ENCODE results near the gene ZNF853. TPM values are rescaled to one million over a fixed set of nuclear protein-coding genes. Genes with fewer than 3 reads are reported as not detected.
A peak's percentile ranks its signal among the peaks of the same experiment; 100 is the strongest.

The ZNF853 gene
- total and polyA plus RNA-seq, 10 of the 15 experiments (the other 5 are each of a cell fraction or from before 2014, with no cell fraction given): 0.04 to 0.26 (median 0.05) TPM; not detected in 4

DNA sequence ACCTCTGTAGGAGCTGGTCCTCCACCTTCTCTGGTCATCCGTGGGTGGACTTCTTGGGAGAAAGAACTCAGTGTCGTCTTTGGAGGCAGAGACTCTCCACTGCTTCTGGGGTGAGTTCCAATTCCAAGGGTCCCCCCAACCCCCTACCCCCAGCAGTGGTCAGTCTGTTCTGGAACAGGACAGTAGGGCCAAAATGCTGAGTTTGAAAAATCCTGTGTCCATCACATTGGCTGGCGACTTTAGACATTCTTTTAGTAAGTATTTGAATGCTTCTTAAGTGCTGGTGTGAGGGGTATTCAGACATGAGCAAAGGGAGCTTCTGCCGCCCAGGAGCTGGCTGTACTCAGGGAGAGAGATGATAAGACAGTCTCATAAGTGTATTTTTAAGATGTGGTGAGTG lies 23.6 kb downstream of the ZNF853 start:
- no peak overlapping the region; the same call in 1 of the 2 replicates for H3K9ac ChIP-seq (ENCODE audit: control insufficient read depth, insufficient read depth, low read length)
- no peaks in the 10 kb centered on the region; the same call in 1 of the 2 replicates for H4K20me1 ChIP-seq (ENCODE audit: control insufficient read depth, insufficient read depth)
- RAD21 ChIA-PET (ENCODE audit: unreplicated experiment): no interaction called here
- H3K4me2 ChIP-seq (ENCODE audit: control insufficient read depth, insufficient read depth): no peak overlapping the region; the same call in 1 of the 2 replicates
- BruUV-seq (replicated peaks): no TSS peak
- SMC1A ChIA-PET (ENCODE audit: uncharacterized antibody, unreplicated experiment): no interaction called here
- H3K79me2 ChIP-seq (ENCODE audit: control insufficient read depth, insufficient read depth, low read length): peaks cover 22% of the 10 kb centered on the region
- TF ChIP-seq TARDBP (IDR thresholded peaks at IDR 0.05; ENCODE audit: borderline replicate concordance) (no peak), NR2C1 (IDR thresholded peaks at IDR 0.05) (no peak), EED (IDR thresholded peaks at IDR 0.05; ENCODE audit: low read depth) (no peak), CREM (IDR thresholded peaks at IDR 0.05; ENCODE audit: low read depth) (no peak)
- no peak overlapping the region for H2AFZ ChIP-seq (ENCODE audit: control insufficient read depth, low read depth, low read length)
- in situ Hi-C loops (cut with MboI) (no loop called here), intact Hi-C loops (cut with micrococcal nuclease; ENCODE audit: unreplicated experiment) (loop anchor here (5.0 kb wide), 1 partner anchor 62 kb away; the partner anchor contains the start of gene ZDHHC4)
- POLR2A ChIA-PET: no interaction called here
- FAIRE-seq (no peak), ATAC-seq (no peak), DNase-seq (ENCODE audit: low read depth, low spot score) (no peak)
- H3K27me3 ChIP-seq (replicated peaks in 1 of 2; ENCODE audit: control insufficient read depth in 2 of 2, insufficient read depth in 2 of 2, low read length in 1 of 2): no peaks in the 10 kb centered on the region
- no peaks in the 10 kb centered on the region; the same call in 2 of the 3 replicates for H3K9me3 ChIP-seq (replicated peaks; ENCODE audit: control insufficient read depth, insufficient read depth, low read length)
- no peak overlapping the region for H3K27ac ChIP-seq (ENCODE audit: control insufficient read depth, insufficient read depth)
- 81% methylated on average over 4 of the region's 4 CpGs for WGBS (ENCODE audit: insufficient coverage, insufficient replicate concordance, low lambda C conversion rate, missing lambda C conversion rate)
- H3K4me1 ChIP-seq (ENCODE audit: control insufficient read depth, insufficient read depth, low read length): peaks cover 9% of the 10 kb centered on the region; the same call in 1 of the 2 replicates
- H3K36me3 ChIP-seq (ENCODE audit: control insufficient read depth in 2 of 2, insufficient read depth in 2 of 2, low read length in 1 of 2): peaks cover 0 to 17% of the 10 kb centered on the region in 2 experiments; a peak in 3 of 4 replicates
- CTCF ChIA-PET: interaction anchor here (1.5 kb wide), 1 partner anchor 20 kb away, joined by 3 read pairs; no protein-coding TSS in a partner anchor
- peak overlapping the region; percentile 73; the same call in 1 of the 2 replicates for H3K4me3 ChIP-seq

DNA sequence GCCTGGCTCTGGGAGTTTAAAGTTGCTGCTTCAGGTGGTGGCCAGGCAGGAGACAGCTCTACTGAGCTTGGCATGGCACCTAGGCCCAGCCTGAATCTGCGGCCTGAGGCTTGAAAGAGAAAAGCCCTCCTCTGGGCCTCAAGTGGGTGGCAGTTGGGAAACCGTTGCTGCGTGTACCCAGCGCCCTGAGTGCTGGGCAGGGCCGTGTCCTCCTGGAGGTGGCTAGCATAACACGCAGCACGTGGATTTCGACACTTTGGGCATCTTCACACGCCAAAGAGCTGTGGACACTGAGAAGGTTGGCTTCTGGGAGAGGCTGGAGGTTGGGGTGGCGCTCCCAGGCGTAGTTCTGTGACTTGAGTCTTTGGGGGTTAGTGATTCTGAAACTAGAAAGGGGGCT lies 24.2 kb downstream of the ZNF853 start:
- Histone ChIP-seq H4K20me1 (ENCODE audit: control insufficient read depth, insufficient read depth) (no peaks in the 10 kb centered on the region; the same call in 1 of the 2 replicates), H3K9me3 (replicated peaks; ENCODE audit: control insufficient read depth, insufficient read depth, low read length) (no peaks in the 10 kb centered on the region; the same call in 2 of the 3 replicates), H3K9ac (ENCODE audit: control insufficient read depth, insufficient read depth, low read length) (no peak overlapping the region), H3K27ac (ENCODE audit: control insufficient read depth, insufficient read depth) (no peak overlapping the region), H3K4me2 (ENCODE audit: control insufficient read depth, insufficient read depth) (peak overlapping the region; percentile 25; the same call in 1 of the 2 replicates), H2AFZ (ENCODE audit: control insufficient read depth, low read depth, low read length) (no peak overlapping the region), H3K27me3 (replicated peaks in 1 of 2; ENCODE audit: control insufficient read depth in 2 of 2, insufficient read depth in 2 of 2, low read length in 1 of 2) (no peaks in the 10 kb centered on the region), H3K4me3 (peak overlapping the region; percentile 73; the same call in 1 of the 2 replicates), H3K79me2 (ENCODE audit: control insufficient read depth, insufficient read depth, low read length) (peaks cover 22% of the 10 kb centered on the region), H3K4me1 (ENCODE audit: control insufficient read depth, insufficient read depth, low read length) (peaks cover 9% of the 10 kb centered on the region; the same call in 1 of the 2 replicates), H3K36me3 (ENCODE audit: control insufficient read depth in 2 of 2, insufficient read depth in 2 of 2, low read length in 1 of 2) (peaks cover 2 to 22% of the 10 kb centered on the region in 2 experiments; a peak in 3 of 4 replicates)
- FAIRE-seq: no peak
- ChIA-PET CTCF (interaction anchor here (1.5 kb wide), 1 partner anchor 19 kb away, joined by 3 read pairs; no protein-coding TSS in a partner anchor), POLR2A (no interaction called here), RAD21 (ENCODE audit: unreplicated experiment) (no interaction called here), SMC1A (ENCODE audit: uncharacterized antibody, unreplicated experiment) (no interaction called here)
- in situ Hi-C loops (cut with MboI): no loop called here
- intact Hi-C loops (cut with micrococcal nuclease; ENCODE audit: unreplicated experiment): loop anchor here (5.0 kb wide), 1 partner anchor 62 kb away; the partner anchor contains the start of gene ZDHHC4
- TF ChIP-seq CREB1 (IDR thresholded peaks at IDR 0.05; ENCODE audit: low read depth) (no peak), SRF (IDR thresholded peaks at IDR 0.05; ENCODE audit: low read depth in 2 of 2, low read length in 2 of 2) (no peak), ZNF274 (IDR thresholded peaks at IDR 0.05; ENCODE audit: insufficient read depth, insufficient read length) (no peak)
- over 99% methylated on average over 11 of the region's 11 CpGs for WGBS (ENCODE audit: insufficient coverage, insufficient replicate concordance, low lambda C conversion rate, missing lambda C conversion rate)
- no peak for ATAC-seq
- BruUV-seq (replicated peaks): no TSS peak
- no peak for DNase-seq (ENCODE audit: low read depth, low spot score)
